B cell (primary cell): ENCODE measurements around the gene SAP30L. TPM values are rescaled to one million over a fixed set of nuclear protein-coding genes. Genes with fewer than 3 reads are reported as not detected.

Experiments used
- ATAC-seq: fragments of 200-7000 bp; cut with Tn5 transposase; one replicate; pipeline ENCODE4 v1.10.0; 2021; ENCODE audit warnings: low read depth, mild to moderate bottlenecking, moderate number of reproducible peaks, moderate library complexity
- CTCF ChIA-PET: fragments of 350-600 bp; sonication (Branson Sonifier 250); formaldehyde crosslinking; loops from one replicate; lab custom pipeline; 2021; ENCODE audit warnings: antibody characterized with exemption, inconsistent platforms; lab: Charles Lee
- POLR2A ChIA-PET: fragments of 350-600 bp; sonication (Branson Sonifier 250); formaldehyde crosslinking; loops from one replicate; lab custom pipeline; 2021; ENCODE audit warnings: antibody characterized with exemption; lab: Charles Lee
- DNase-seq: peaks from one replicate; pipeline ENCODE4 v3.0.0; 2013
- H2AFZ ChIP-seq: 2 replicates; pipeline ENCODE4 v1.6.1; 2012; ENCODE audit warnings: mild to moderate bottlenecking, low read depth, low read length; ENCODE audit not compliant: insufficient read depth, poor library complexity, severe bottlenecking
- H3K27ac ChIP-seq, 2 donors: 1 replicate in 1 of 2; 2 replicates in 1 of 2; pipeline ENCODE4 v1.5.1; 2012 to 2013; ENCODE audit warnings: low read length in 2 of 2, mild to moderate bottlenecking in 2 of 2, moderate library complexity in 1 of 2
- H3K27me3 ChIP-seq, 4 experiments: fragments of 200-600 bp in 1 of 4; sonication (generic) in 1 of 4; replicated peaks in 1 of 4; 1 replicate in 2 of 4; 2 replicates in 2 of 4; pipeline versions ENCODE4 v1.6.1 to v1.7.0; 2013 to 2016; ENCODE audit warnings: low read length in 3 of 4, mild to moderate bottlenecking in 2 of 4, mixed read lengths in 1 of 4, moderate library complexity in 1 of 4; ENCODE audit not compliant: insufficient read depth in 4 of 4, control insufficient read depth in 3 of 4; ENCODE audit errors: control extremely low read depth in 1 of 4
- H3K36me3 ChIP-seq, 2 experiments: replicated peaks in 1 of 2; 1 replicate in 1 of 2; 2 replicates in 1 of 2; pipeline versions ENCODE4 v1.6.1 to v1.7.1; 2013; ENCODE audit warnings: low read length in 1 of 2; ENCODE audit not compliant: insufficient read depth in 2 of 2, control insufficient read depth in 1 of 2; ENCODE audit errors: control extremely low read depth in 1 of 2, extremely low read depth in 1 of 2
- H3K4me1 ChIP-seq, 2 donors: fragments of 200-600 bp in 1 of 2; sonication (generic) in 1 of 2; 1 replicate in 1 of 2; 2 replicates in 1 of 2; pipeline versions ENCODE4 v1.5.1 to v1.6.1; 2013 to 2017; ENCODE audit warnings: low read length in 2 of 2; ENCODE audit not compliant: control insufficient read depth in 2 of 2, insufficient read depth in 2 of 2
- H3K4me2 ChIP-seq: replicated peaks from 2 replicates; pipeline ENCODE3; 2012; ENCODE audit warnings: mild to moderate bottlenecking, low read depth, low read length; ENCODE audit not compliant: poor library complexity, severe bottlenecking
- H3K4me3 ChIP-seq, 5 experiments: fragments of 200-600 bp in 1 of 5; sonication (generic) in 1 of 5; 1 replicate in 3 of 5; 2 replicates in 2 of 5; pipeline versions ENCODE4 v1.5.1 to v1.7.0; 2011 to 2016; ENCODE audit warnings: low read length in 4 of 5, mild to moderate bottlenecking in 4 of 5, low read depth in 2 of 5, control low read depth in 1 of 5, moderate library complexity in 1 of 5; ENCODE audit not compliant: insufficient read depth in 1 of 5; ENCODE audit errors: control extremely low read depth in 1 of 5, extremely low read depth in 1 of 5
- H3K79me2 ChIP-seq: fragments of 200-600 bp; sonication (generic); one replicate; pipeline ENCODE4 v1.6.0; 2016; ENCODE audit warnings: low read length; ENCODE audit not compliant: control insufficient read depth, insufficient read depth
- H3K9ac ChIP-seq: fragments of 200-600 bp; sonication (generic); 2 replicates; pipeline ENCODE4 v1.6.1; 2017; ENCODE audit warnings: mild to moderate bottlenecking, low read length, moderate library complexity
- H3K9me3 ChIP-seq, 3 donors: one replicate each; pipeline versions ENCODE4 v1.6.1 to v1.7.1; 2013; ENCODE audit warnings: low read length in 2 of 3; ENCODE audit not compliant: control insufficient read depth in 2 of 3, insufficient read depth in 1 of 3; ENCODE audit errors: control extremely low read depth in 1 of 3
- H4K20me1 ChIP-seq: 2 replicates; pipeline ENCODE4 v1.6.0; 2012; ENCODE audit warnings: mild to moderate bottlenecking, low read length; ENCODE audit not compliant: insufficient read depth, control insufficient read depth, poor library complexity, severe bottlenecking
- H3K27ac Mint-ChIP-seq: one replicate; pipeline ENCODE4 v1.8.0; 2021; ENCODE audit warnings: mixed read lengths
- H3K27me3 Mint-ChIP-seq: one replicate; pipeline ENCODE4 v1.8.0; 2021; ENCODE audit warnings: mixed read lengths
- H3K4me1 Mint-ChIP-seq: one replicate; pipeline ENCODE4 v1.8.0; 2021; ENCODE audit warnings: mixed read lengths
- H3K4me3 Mint-ChIP-seq: one replicate; pipeline ENCODE4 v1.8.0; 2021; ENCODE audit warnings: mixed read lengths
- H3K9me3 Mint-ChIP-seq: one replicate; pipeline ENCODE4 v1.8.0; 2022; ENCODE audit warnings: mixed read lengths; ENCODE audit not compliant: insufficient read depth
- EZH2 ChIP-seq: IDR thresholded peaks from 2 replicates; pipeline ENCODE4 v1.6.1; 2012; ENCODE audit warnings: borderline replicate concordance, low read depth, mild to moderate bottlenecking, moderate library complexity, low read length; ENCODE audit not compliant: insufficient read depth, poor library complexity, severe bottlenecking
- WGBS: methylation state at CpG from one replicate; pipeline ENCODE4 v1.1.5; 2013; ENCODE audit warnings: missing lambda C conversion rate; ENCODE audit not compliant: insufficient coverage; 5-methylcytosine and 5-hydroxymethylcytosine counted together
- intact Hi-C: fragments of 100-400 bp; cut with micrococcal nuclease; formaldehyde crosslinking; loops from one replicate; pipeline ENCODE4 v1.10.0; 2022
- polyA plus RNA-seq: library from polyadenylated mRNA; depleted of rRNA; stranded (reverse); fragments of >200 nt; gene quantifications from 2 replicates; pipeline ENCODE4 v1.2.3, GENCODE V29; 2012
- total RNA-seq, 2 donors: library from RNA; stranded (reverse); fragments of 120-200 nt in 1 of 2; gene quantifications; 1 replicate in 1 of 2; 2 replicates in 1 of 2; pipeline versions ENCODE4 v1.2.3 to v1.2.4, GENCODE V29; 2013 to 2022
- TF ChIP-seq, protein P1 (sequence below): fragments of 200-600 bp; IDR thresholded peaks from one replicate; pipeline ENCODE4 v1.8.0; 2022; ENCODE audit warnings: antibody characterized with exemption, mild to moderate bottlenecking

SAP30L gene
- total and polyA plus RNA-seq, 2 donors (not counting 1 experiment from before 2014, with no cell fraction given): 34.8 to 41.5 TPM

DNA sequence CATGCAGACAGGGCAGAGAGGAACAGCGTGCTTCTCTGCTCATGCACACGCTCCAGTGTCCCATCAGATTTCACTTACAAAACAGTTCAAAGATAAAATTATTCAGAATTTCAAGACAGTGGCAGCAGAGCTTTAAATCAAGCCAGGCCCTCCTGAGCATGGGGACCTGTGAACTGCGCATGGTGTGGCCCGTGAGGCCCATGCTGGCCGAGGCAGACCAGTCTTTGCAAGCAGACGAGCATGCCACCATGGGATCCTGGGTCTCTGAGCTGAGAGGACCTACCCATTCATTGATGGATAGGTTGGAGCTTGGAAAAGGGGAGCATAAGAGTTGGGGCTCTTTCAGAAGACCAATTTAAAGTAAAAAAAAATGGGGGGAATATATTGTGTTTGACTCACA lies 35.0 kb upstream of the SAP30L start:
- Histone ChIP-seq H3K9me3 (no peaks in the 10 kb centered on the region), H3K27me3 (no peaks in the 10 kb centered on the region), H3K36me3 (peaks cover 2 to 58% of the 10 kb centered on the region in 2 experiments), H3K4me1 (peaks cover 0 to 4% of the 10 kb centered on the region in 2 donors), H4K20me1 (no peaks in the 10 kb centered on the region), H2AFZ (no peak overlapping the region), H3K9ac (no peak overlapping the region), H3K4me3 (no peak overlapping the region), H3K79me2 (no peaks in the 10 kb centered on the region), H3K4me2 (no peak overlapping the region), H3K27ac (no peak overlapping the region)
- intact Hi-C loops: no loop called here
- ChIA-PET POLR2A (no interaction called here), CTCF (interaction anchor here (1.1 to 9.3 kb wide), 2 partner anchors 57 to 340 kb away, joined by 6 to 295 read pairs; no protein-coding TSS in a partner anchor)
- Mint-ChIP-seq H3K4me1 (peaks cover 4% of the 10 kb centered on the region), H3K4me3 (no peak overlapping the region), H3K9me3 (no peaks in the 10 kb centered on the region), H3K27ac (no peak overlapping the region), H3K27me3 (no peaks in the 10 kb centered on the region)
- WGBS: 70% methylated on average over 5 of the region's 6 CpGs
- no peak for ATAC-seq
- DNase-seq: no peak
- no peak for TF ChIP-seq EZH2
- TF ChIP-seq, protein P1, sequence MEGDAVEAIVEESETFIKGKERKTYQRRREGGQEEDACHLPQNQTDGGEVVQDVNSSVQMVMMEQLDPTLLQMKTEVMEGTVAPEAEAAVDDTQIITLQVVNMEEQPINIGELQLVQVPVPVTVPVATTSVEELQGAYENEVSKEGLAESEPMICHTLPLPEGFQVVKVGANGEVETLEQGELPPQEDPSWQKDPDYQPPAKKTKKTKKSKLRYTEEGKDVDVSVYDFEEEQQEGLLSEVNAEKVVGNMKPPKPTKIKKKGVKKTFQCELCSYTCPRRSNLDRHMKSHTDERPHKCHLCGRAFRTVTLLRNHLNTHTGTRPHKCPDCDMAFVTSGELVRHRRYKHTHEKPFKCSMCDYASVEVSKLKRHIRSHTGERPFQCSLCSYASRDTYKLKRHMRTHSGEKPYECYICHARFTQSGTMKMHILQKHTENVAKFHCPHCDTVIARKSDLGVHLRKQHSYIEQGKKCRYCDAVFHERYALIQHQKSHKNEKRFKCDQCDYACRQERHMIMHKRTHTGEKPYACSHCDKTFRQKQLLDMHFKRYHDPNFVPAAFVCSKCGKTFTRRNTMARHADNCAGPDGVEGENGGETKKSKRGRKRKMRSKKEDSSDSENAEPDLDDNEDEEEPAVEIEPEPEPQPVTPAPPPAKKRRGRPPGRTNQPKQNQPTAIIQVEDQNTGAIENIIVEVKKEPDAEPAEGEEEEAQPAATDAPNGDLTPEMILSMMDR: no peak

DNA sequence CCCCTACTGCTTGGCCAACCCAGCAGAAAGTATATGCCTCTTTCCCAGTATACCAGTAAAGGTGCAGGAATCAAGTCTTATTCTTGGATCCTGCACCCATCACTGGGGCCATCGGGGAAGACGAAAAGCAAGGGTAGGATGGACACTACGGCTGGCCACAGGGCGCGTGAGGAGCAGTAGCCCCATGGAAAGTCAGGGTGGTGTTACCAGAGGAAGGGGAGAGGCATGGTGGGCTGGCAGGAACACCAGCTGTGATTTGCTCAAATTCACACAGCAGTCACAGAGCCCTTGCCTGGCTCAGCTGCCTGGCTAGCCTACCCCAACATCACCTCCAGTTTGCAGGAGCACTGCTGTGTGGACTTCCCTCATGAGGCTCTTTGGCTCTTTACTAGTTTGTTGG lies 34.5 kb upstream of the SAP30L start:
- DNase-seq: no peak
- H3K4me1 Mint-ChIP-seq: peaks cover 7% of the 10 kb centered on the region
- Histone ChIP-seq H2AFZ (no peak overlapping the region), H3K4me3 (no peak overlapping the region), H3K4me1 (peaks cover 0 to 9% of the 10 kb centered on the region in 2 donors), H3K9me3 (no peaks in the 10 kb centered on the region), H3K9ac (no peak overlapping the region), H3K79me2 (no peaks in the 10 kb centered on the region), H3K27ac (no peak overlapping the region), H4K20me1 (no peaks in the 10 kb centered on the region), H3K27me3 (no peaks in the 10 kb centered on the region), H3K4me2 (no peak overlapping the region), H3K36me3 (peaks cover 2 to 53% of the 10 kb centered on the region in 2 experiments)
- no peak overlapping the region for H3K27ac Mint-ChIP-seq
- intact Hi-C loops: no loop called here
- 98% methylated on average over 5 of the region's 5 CpGs for WGBS
- ChIA-PET CTCF (interaction anchor here (1.1 to 9.3 kb wide), 2 partner anchors 57 to 341 kb away, joined by 6 to 295 read pairs; no protein-coding TSS in a partner anchor), POLR2A (no interaction called here)
- TF ChIP-seq, protein P1: no peak
- no peak for TF ChIP-seq EZH2
- no peaks in the 10 kb centered on the region for H3K9me3 Mint-ChIP-seq
- H3K27me3 Mint-ChIP-seq: no peaks in the 10 kb centered on the region
- no peak overlapping the region for H3K4me3 Mint-ChIP-seq
- ATAC-seq: no peak
